Measurements from ENCODE around the gene LRRC46.

- TF ChIP-seq GATA3 (IDR thresholded peaks at IDR 0.05; ENCODE audit: low read depth, low read length), result no peak
- TF ChIP-seq GATA2 (IDR thresholded peaks at IDR 0.05; ENCODE audit: low read depth, low read length), result no peak
These were observed 15.2 kb upstream of the LRRC46 start for GRCh38 chr17:47816111-47816735.
